Left ventricle myocardium superior (tissue), 1 donor: ENCODE data around the gene SKIL. TPM values are rescaled to one million over a fixed set of nuclear protein-coding genes. Genes with fewer than 3 reads are reported as not detected.

Source experiments
- ATAC-seq: fragments of 200-7000 bp; cut with Tn5 transposase; one replicate; pipeline ENCODE4 v1.9.1; 2020; ENCODE audit warnings: mild to moderate bottlenecking, moderate library complexity
- DNase-seq: peaks from one replicate; pipeline ENCODE4 v3.0.0-alpha.2; 2020
- intact Hi-C: fragments of 100-400 bp; cut with micrococcal nuclease; formaldehyde crosslinking; loops from one replicate; pipeline ENCODE4 v1.11.0; 2022
- total RNA-seq: library from RNA; stranded (reverse); fragmentation: NEBNext Ultra II Directional; extraction: Animal tissue kit (Norgen Biotek cat#: 25700); gene quantifications from one replicate; pipeline ENCODE4 v1.2.1, GENCODE V29; 2021
- donor health status: DM: no; HTN: yes; CAD: no; lungs with severe emphysema.

The SKIL gene
- total RNA-seq, 1 donor from 2014 or later = 17.2 TPM

DNA sequence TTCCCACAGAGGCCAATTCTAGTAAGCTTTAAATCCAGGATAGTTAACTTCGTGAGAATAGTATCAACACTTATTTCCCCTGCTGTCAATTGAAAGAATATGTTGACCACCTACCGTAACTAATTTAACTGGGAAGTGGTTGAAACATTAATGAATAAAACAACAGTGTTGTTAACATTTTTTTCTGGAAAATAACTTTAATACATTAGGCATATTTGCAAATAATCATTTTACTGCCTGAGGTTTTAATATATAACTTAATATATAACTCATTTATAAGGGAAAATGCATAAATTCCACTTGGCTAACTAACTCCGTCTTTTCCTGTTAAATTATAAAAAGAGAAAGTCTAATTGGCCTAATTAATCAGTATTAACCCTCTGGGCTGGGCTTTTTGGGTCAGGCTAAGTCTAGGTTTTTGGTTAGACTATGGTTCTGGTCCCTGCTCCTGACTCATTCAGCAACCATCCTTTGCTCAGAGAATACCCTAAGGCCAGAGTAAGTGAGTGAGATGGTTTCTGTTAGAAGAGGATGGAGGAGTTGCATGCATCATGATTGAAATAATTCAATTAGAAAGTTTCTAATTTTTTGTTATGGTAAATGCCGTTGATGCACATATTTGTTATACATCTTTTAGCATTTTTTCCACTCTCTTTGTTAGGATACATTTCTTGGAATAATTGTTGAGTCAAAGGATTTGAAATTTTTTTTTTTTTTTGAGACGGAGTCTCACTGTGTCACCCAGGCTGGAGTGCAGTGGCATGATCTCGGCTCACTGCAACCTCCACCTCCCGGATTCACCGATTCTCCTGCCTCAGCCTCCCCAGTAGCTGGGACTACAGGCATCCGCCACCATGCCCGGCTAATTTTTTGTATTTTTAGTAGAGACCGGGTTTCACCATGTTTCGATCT lies 10.8 kb upstream of the SKIL start:
- no peak for DNase-seq
- ATAC-seq = no peak
- intact Hi-C loops = no loop called here

DNA sequence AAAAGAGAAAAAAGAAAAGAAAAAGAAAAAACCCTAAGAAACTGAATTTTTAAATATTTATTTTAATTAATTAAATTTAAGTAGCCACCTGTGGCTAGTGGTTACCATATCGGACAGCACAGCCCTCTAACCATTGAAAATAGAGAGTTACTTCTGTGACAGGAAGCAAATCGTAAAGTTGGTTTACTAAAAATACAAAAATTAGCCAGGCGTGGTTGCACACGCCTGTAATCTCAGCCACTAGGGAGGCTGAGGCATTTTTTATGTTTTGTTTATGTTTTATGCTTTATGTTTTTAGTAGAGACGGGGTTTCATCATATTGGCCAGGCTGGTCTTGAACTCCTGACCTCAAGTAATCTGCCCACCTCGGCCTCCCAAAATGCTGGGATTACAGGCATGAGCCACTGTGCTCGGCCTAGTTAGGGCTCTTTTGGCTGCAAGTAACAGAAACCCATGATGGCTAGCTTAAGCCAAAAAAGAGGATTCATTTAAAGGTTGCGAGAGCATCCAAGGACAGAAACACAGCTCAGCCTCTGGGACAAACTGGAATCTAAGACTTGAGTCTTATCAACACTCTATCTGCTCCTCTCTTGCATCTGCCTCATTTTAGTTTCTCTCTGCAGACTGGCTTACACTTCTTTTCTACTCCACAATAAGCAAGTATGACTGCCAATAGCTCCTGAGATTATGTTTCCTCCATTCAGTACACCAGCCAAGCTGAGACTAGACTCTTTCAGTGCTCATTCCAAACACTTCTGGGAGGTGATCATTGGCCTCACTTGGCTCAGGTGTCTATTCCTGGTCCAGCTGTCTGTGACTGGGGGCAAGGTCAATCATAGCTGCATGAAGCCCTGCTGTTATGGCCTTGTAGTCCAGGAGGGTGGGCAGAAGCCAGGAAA lies 6.8 kb upstream of the SKIL start:
- no peak for DNase-seq
- peak; percentile 19 for ATAC-seq
- intact Hi-C loops = no loop called here

DNA sequence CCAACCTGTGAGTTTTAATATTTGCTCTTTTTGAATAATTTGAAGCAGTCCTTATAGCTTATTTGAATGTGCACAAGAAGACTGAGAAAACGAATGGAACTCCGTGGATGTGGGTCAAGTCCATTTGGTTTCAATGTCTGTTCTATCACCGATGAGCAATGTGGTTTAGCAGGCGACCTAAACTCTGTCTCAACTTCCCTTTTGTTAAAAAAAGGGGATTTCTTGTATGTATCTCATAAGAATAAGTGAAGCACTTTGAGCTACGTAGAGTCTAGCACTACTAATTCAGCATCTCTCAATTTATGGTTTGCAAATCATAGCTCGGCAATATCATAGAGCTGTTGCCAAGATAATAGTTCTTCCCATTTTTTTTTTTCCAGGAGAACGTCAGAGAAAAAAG lies 4.6 kb upstream of the SKIL start:
- DNase-seq (no peak), ATAC-seq (no peak)
- intact Hi-C loops = no loop called here

DNA sequence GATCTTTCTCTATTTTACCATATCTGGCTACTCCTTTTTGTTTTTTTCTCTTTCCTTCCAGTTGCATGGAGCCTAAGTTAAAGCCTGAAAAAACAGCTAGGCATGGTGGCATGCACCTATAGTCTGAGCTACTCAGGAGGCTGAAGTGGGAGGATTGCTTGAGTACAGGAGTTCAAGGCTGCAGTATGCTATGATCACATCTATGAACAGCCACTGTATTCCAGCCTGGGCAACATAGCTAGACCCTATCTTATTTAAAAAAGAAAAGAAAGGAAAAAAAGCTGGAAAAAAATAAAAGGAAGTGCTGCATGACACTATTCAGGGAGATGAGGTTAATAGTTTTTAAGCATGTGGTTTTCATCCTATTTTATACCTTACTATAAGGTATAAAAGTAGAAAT lies 4.0 kb upstream of the SKIL start:
- intact Hi-C loops = no loop called here

DNA sequence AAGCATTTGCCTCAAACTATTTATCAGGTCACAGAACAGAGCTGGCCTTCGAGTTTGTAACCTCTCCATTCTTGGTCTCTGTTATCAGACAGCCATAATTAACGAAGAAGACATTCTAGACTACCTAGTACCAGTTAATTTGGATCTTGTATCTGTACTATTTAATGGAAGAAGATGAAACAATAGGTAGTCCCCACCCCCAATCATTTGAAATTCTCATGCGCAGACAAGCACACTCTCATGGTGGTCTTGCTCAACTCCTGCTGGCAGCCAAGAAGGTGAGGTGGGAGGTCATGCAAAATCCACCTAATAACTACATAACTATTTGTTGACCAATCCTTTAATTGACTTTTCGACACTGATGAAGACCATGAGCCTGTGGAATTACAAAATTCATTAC lies 2.8 kb upstream of the SKIL start:
- no peak for ATAC-seq
- intact Hi-C loops = no loop called here

More for the DNA sequence above, 4.0 kb upstream of the SKIL start:
- ATAC-seq (no peak), DNase-seq (no peak)

DNA sequence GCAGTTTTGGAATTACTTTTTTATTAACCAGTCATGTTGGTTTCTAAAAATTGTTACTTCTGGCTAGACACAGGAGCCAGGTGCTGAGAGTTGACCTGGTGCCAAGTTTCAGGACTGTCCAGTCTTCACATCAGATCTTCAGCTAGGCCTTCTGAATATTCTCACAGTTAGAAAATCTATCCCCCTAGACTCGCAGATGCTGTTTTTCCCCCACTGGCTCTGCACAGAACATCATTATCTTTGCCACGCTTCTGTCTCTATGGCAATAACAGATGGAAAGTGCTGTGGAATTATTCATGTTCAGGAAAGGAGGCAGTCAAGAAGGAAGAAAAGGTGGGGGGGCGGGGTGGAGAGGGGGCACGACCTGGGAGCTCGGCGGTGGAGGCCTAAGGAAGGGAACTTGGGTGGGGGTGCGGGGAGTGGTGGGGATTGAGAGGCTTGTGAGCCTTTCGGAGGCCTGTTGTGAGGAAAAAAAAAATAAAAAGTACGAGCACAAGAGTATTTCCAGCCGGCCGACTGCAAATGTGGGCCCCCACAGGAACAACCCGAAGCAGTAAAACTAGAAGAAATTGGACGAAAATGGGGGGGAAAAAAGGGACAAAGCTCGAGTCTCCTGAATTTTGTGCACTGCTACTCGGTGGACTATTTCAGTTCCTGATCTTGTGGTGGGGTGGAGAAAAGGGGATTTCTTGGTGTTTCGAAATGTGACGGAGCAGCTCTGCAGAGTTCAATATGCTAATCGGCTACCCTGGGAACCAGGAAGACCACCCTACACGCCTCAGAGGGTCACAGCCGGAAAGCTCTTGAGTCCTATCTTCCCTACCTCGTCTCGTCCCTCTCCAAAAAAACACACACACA lies 1.5 kb upstream of the SKIL start:
- ATAC-seq = no peak
- peak; percentile 48 for DNase-seq
- intact Hi-C loops = no loop called here

More for the DNA sequence above, 2.8 kb upstream of the SKIL start:
- no peak for DNase-seq

DNA sequence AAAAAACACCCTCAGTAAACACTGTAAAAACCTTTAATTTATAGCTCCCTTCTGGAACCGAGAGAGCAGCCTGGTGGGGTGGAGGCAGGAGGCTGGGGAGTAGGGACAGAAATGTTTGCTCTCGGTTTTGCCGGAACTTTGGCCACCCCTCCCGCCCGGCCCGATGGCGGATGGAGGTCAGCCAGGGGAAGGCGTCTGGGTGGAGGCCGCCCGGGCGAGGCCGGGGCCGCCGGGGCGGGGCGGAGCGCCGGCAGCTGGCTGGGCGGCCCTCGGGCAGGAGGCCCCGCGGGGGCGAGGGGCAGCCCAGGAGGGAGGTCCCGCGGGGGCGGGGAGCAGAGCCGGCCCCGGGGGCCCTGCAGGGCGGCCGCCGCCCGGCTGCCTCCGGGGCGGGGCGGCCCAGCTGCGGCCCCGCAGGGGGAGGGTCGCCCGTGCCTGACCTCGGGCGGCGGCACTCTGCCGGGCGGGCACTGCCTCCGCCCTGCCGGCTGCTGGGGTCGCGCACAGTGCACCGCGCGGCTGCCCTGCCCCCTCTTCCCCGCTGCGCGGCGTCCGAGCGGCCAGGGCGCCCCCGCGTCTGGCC lies 829 bp upstream of the SKIL start:
- intact Hi-C loops = no loop called here
- DNase-seq (peak; percentile 93), ATAC-seq (peak; percentile 80)

DNA sequence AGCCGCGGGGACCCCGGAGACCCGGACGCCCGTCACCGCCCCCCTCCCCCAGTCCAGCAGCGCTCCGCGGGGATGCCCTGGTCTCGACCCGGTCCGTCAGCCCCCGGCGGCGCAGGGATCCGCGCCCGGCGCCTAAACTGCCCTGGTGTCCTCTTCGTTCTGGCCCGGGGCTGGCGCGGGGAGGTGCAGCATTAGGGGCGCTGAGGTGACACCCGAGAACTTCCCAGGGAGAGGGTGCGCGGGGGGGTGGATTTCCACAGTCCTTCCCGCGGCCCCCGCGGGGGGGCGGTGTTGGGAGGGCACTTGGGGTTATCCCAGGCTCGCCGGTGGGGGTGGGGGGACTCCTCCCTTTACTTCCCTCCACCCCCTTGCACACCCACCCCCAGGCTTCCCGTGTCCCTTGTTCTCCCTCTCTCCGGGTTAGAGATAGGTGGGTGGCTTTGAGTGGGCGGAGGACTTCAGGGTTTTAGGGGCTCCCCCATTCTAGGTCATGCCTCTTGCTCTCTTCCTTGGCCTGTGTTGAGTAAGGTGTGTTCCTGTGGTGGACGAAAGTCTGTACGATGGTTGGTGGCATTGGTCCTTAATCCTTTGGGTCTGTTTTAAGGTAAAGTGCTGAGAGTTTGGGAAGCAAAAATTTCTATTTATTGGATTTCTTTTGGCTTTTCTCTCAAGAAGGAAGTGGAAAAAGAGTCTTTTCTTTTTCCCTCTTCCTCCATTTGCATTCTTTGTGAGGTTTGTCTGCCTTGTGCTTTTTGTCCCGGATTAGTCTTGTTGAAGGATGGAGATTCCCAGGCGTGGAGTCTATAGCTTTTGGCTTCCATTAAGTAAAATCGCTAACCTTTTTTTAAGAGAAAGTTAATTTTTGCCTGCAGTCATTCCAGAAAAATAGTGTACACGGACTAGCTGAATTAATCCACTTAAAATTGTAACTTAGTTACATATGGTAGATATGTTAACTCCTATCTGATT lies 811 bp downstream of the SKIL start:
- intact Hi-C loops = no loop called here
- DNase-seq = peak; percentile 87
- ATAC-seq = peak; percentile 39

DNA sequence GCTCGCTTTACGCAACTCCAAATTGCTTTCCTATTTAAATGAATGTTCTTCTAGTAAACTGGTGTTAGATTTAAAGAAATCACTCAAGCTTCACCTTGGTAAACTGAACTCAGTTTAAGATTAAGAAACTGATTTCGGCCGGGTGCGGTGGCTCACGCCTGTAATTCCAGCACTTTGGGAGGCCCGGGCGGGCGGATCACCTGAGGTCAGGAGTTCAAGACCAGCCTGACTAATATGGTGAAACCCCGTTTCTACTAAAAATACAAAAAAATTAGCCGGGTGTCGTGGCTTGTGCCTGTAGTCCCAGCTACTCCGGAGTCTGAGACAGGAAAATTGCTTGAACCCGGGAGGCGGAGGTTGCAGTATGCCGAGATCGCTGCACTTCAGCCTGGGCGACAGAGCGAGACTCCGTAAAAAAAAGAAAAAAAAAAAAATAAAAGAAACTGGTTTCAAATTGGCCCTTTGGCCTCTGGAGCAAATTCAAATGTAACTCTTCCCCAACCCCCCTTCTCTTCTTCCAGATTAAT lies 1.7 kb downstream of the SKIL start:
- intact Hi-C loops = no loop called here
- DNase-seq = no peak
- ATAC-seq = no peak

DNA sequence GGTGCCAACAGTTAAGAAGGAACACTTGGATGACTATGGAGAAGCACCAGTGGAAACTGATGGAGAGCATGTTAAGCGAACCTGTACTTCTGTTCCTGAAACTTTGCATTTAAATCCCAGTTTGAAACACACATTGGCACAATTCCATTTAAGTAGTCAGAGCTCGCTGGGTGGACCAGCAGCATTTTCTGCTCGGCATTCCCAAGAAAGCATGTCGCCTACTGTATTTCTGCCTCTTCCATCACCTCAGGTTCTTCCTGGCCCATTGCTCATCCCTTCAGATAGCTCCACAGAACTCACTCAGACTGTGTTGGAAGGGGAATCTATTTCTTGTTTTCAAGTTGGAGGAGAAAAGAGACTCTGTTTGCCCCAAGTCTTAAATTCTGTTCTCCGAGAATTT lies 3.0 kb downstream of the SKIL start:
- DNase-seq (no peak), ATAC-seq (no peak)
- intact Hi-C loops = no loop called here

DNA sequence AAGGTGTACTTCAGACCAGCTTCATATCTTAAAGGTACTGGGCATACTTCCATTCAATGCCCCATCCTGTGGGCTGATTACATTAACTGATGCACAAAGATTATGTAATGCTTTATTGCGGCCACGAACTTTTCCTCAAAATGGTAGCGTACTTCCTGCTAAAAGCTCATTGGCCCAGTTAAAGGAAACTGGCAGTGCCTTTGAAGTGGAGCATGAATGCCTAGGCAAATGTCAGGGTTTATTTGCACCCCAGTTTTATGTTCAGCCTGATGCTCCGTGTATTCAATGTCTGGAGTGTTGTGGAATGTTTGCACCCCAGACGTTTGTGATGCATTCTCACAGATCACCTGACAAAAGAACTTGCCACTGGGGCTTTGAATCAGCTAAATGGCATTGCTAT lies 3.4 kb downstream of the SKIL start:
- no peak for DNase-seq
- intact Hi-C loops = no loop called here
- ATAC-seq = no peak

DNA sequence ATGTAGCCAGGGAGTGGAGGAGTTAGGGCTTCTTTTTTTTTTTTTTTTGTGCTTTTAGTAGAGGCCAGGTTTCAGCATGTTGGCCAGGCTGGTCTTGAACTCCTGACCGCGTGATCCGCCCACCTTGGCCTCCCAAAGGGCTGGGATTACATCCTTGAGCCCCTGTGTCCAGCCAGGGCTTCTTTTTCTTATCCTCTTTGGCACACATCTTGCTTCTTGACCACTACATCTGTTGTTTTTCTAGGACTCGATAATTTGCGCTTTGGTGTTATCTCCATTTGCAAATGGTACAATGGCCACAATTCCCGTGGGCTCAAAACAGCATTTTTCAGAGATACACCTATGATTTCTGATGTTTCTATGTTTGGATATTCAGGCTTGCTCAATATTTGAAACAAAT lies 4.2 kb downstream of the SKIL start:
- no peak for DNase-seq
- intact Hi-C loops = no loop called here
- no peak for ATAC-seq

DNA sequence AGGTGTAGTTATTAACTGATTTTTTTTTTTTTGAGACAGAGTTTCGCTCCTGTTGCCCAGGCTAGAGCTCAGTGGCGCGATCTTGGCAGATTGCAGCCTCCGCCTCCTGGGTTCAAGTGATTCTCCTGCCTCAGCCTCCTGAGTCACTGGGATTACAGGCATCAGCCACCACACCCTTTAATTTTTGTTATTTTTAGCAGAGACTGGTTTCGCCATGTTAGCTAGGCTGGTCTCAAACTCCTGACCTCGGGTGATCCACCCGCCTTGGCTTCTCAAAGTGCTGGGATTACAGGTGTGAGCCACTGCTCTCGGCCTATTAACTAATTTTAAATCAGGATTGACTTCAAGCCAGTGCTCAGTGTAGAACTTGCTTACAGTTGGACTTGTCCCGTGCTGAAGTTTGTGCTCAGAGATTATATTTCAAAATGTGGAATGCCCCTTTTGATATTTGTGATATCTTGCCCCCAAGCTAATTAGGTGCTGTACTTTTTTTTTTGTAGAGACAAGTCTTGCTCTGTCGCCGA lies 6.0 kb downstream of the SKIL start:
- intact Hi-C loops = no loop called here
- no peak for ATAC-seq
- DNase-seq = no peak

DNA sequence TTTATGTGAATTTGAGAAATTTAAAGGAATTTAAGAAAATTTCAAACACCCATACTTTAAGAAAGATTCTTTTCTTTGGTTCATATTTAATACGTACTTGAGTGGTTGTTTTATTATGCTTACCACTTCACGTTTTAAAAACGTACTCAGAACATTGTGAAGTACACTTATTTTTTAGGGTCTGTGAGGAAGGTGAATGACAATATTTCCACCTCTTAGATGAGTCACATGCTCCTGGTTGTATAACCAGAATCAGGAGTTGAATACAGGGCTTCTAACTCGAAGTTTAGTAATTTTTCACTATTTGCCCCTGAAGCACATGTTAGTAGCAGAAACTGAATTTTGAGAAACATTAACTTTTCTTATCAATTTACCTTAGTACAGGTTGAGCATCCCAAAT lies 7.5 kb downstream of the SKIL start:
- intact Hi-C loops = loop anchor here (5.0 kb wide), 1 partner anchor 53 kb away; no protein-coding TSS in a partner anchor
- DNase-seq (no peak), ATAC-seq (no peak)

DNA sequence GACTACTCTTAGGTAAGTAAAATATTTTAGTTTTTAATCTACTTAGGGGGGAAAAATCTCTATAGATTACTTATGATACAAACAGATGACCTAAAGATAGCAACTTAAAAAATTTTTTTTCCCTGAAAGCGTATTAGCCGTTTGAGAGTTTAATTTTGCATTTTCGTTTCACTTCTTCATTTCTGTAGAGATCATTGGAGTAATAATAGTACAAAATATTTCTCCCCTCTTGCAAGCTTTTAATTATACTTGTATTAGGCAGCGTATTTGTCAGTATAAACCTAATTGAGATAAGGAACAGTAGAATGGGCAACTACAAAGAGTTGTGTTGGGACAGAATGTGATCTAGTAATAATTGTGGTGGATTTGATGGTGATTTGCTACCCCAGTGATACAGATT lies 10.3 kb downstream of the SKIL start:
- intact Hi-C loops = loop anchor here (5.0 kb wide), 1 partner anchor 55 kb away; no protein-coding TSS in a partner anchor
- no peak for DNase-seq
- no peak for ATAC-seq

DNA sequence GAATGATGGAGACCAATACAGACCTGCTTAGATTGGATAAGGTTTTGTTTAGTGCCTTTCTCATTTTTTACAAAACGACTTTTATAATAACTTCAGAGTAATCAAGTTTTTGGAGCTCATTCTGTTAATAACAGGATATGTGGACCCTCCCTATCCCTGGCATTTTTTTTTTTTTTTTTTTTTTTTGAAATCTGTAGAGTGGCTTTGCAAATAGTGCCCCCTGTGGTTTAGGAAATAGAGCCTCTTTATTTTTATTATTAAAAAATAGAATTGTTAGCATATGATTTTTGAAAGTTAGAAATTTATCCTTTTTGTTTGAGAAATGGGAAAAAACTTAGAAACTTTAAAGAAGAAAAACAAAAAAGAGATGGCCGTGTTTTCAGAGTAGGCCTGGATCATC lies 11.4 kb downstream of the SKIL start:
- no peak for ATAC-seq
- intact Hi-C loops = loop anchor here (5.0 kb wide), 1 partner anchor 57 kb away; no protein-coding TSS in a partner anchor
- no peak for DNase-seq

DNA sequence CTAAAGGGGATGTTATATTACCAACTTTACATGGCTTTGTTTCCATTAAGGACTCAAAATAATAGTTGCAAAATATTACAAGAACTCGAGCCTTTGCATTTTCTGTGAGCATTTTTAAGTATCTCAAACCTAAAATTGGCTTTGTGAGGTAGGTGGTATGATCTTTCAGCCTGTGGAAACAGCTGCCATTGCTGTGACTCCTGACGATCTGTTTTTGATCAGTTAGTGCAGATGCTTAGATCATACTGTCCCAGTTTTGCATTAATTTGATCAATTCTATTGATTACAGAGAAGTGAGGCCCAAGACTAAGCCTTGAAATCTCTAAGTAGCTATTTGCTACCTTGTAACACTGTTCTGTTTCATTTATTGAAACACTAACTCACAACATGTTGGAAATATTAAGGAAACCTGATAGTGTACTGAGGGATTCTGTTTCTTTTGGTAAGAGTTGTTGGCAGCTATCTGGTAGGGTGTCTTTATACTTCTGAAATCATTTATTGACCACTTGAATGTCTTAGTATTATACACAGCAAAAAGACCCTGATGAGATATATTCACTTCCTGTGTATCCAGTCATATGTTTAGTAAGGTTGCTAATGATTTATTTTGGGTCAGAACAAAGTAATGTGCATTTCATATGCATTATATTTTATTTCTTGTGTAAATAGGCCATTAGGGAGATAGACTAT lies 14.8 kb downstream of the SKIL start:
- no peak for DNase-seq
- intact Hi-C loops = no loop called here
- no peak for ATAC-seq
